ENCODE data around the gene CAST.
"Not testable (repeated sequence)": the region's sequence is repeated elsewhere in the genome, so short reads cannot be mapped to it uniquely, and the experiment has no call there.

CAST gene

GRCh38 chr5:96716007-96716406 is 53.8 kb downstream of the CAST start:
- no peak for DNase-seq

GRCh38 chr5:96716716-96717115 is 54.5 kb downstream of the CAST start:
- no peak for DNase-seq

DNA sequence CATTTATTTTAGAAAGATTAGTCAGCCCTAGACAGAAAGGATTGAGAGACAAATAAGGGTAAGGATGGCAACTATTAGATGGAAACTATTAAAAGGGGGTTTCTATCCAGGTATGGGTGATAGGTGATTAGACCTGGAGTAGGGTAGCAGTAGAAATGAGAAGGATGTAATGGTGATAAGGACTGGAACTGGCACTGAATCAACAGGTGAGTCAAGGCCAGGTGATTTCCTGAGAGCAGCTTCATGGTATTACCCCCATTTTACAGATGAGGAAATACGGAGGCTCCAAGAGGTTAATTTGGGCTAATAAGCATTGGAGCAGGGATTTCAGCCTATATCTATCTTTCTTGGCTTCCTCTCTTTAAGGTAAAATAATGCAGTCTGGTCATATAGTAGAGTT is 55.7 kb downstream of the CAST start:
- no peak for DNase-seq

DNA sequence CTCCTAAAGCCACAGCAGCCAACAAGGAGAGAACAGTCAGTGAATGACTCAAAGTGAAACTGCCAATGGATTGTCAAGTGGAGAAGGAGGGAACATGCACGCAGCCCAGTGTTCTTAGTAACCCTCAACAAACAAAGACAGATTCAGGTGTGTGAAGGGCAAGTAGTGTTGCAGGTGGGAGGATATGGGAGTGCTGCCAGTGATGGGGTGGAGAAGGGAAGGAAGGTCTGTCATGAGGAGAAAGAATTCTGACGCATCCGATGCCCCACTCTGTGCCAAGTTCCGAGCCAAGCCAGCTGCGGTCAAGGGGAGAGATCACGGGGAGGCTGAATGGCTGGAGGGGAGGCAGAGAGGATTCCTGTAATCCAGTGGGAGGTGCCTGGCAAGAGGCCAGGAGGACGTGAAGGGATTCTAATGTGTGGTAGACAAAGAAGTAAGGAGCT is 56.5 kb downstream of the CAST start:
- DNase-seq = no peak

- DNase-seq = no peak
Observed at GRCh38 chr5:96720408-96720807, 58.2 kb downstream of the CAST start.

- DNase-seq = no peak
Observed at GRCh38 chr5:96721351-96721977, 59.3 kb downstream of the CAST start.

GRCh38 chr5:96725257-96725656 is 63.1 kb downstream of the CAST start:
- DNase-seq = no peak

DNA sequence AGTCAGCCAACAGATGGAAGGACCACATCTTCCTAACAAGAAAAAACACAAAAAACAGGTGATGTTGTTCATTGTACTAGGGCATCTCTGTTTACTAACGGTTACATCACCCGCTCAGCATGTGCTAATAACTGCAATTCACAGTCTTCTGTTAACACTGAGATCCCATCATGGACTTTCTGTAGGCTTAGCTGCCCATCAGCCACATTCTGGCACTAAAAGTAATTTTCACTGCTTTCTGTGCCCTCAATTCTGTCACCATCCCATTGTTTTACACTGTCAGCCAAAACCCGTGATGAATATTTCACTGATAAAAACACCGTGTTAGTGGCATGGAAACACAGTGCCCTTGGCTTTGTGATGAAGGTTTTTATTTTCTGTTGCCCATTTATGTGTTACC is 64.6 kb downstream of the CAST start:
- DNase-seq = no peak

- no peak for DNase-seq
Observed at GRCh38 chr5:96729156-96729555, 67.0 kb downstream of the CAST start.

- no peak for DNase-seq
Observed at GRCh38 chr5:96730586-96730985, 68.4 kb downstream of the CAST start.

DNA sequence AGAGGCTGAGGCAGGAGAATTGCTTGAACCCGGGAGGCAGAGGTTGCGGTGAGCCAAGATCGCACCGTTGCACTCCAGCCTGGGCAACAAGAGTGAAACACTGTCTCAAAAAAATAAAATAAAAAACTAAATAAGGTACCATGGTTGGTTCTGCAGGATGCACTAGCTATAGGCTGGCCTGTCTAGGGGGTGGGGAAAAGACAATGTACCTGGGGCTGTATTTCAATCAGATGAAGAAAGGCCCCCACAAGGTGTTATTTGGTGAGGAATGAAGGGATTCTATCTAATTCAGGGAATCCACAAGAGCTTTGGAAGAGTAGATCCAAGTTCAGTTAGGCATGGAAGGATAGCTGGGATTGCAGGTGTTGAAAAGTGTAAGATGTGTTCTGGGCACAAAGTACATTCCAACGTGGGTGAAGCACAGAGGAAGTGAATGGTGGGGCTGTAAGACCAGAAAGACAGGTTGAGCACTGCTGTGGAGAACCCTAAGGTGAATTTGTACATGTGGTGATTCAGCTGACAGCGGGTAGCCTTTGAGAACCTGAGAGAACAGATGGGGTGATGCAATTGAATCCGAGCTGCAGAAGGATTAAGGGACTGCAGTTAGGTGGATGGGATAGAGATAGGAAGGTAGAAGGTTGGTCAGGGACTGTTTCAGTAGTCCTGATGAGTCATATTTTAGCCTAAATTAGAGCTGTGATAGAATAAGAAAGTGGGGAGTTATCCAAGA is 71.8 kb downstream of the CAST start:
- DNase-seq = no peak

DNA sequence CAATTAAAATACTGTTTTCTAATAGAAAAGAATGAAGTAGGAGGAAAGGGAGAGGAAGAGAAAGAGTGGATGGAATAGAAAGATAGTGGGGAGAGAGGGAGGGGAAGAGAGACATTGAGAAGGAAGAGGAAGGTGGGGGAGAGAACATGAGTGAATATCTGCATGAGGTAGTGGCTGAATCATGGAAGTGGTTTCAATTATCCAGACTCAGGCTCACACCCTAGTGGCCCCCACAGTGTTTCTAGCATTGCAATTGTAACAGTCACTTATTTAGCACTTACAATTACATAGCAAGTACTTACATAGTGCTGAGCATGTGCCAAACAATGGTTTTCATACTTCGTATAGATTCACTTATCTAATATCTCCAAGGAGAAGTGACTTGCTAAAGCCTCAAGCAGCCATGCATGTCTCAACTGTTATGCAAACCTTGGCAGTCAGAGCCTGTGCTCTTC is 72.7 kb downstream of the CAST start:
- no peak for DNase-seq

GRCh38 chr5:96736937-96737336 is 74.8 kb downstream of the CAST start:
- DNase-seq = no peak

DNA sequence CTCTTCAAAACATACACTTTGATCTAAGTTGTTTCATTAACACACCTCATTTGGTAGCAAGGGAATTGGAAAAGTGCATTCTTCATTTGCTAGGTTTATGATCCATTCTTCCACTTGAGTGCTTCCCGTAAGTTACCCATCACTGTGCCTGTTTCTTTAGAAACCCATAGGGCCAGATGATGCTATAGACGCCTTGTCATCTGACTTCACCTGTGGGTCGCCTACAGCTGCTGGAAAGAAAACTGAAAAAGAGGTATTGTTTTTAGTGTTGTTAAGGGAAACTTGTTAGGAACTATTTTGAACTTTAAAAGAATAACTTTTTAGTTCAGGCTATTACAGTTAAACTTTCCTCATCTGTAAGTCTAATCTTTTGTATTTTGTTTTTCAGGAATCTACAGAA is 78.9 kb downstream of the CAST start:
- DNase-seq = no peak

- DNase-seq = no peak
Observed at GRCh38 chr5:96741891-96742309, 79.7 kb downstream of the CAST start.

DNA sequence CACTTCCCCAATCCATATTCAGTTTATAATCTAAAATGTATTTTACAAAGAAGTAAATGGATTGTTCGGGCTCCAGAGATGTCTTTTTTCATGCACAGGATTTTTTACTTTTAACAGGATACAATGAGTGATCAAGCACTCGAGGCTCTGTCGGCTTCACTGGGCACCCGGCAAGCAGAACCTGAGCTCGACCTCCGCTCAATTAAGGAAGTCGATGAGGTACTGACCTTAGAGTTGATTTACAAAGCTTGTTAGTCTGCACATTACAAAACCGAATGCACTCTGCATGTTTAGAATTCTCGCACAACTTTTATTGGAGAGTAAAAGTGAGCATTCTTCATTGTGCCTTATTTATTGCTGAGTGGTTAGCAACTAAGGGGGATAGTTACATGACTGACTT is 80.4 kb downstream of the CAST start:
- no peak for DNase-seq

- no peak for DNase-seq
Observed at GRCh38 chr5:96743065-96743768, 81.0 kb downstream of the CAST start.

DNA sequence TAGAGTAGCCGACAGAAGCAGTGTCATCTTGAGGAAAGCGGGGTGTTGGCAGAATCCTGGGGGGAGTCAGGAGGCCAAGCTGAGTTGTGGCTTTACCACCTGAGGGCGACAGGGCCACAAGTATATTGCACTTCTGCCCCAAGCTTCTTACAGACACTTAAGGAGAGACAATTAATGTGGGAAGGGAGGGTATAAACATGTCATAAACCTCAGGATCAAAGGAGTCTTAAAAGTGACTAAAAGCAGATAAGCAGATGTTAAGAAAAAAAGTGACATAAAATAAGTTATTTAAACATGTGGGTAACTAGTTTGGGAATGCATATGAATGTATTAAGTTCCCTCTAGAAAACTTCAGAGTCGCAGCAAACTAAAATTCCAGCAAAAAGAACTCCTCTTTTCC is 81.6 kb downstream of the CAST start:
- no peak for DNase-seq

GRCh38 chr5:96744218-96744617 is 82.0 kb downstream of the CAST start:
- not testable (repeated sequence) for DNase-seq

- DNase-seq = no peak
Observed at GRCh38 chr5:96745025-96745424, 82.8 kb downstream of the CAST start.

DNA sequence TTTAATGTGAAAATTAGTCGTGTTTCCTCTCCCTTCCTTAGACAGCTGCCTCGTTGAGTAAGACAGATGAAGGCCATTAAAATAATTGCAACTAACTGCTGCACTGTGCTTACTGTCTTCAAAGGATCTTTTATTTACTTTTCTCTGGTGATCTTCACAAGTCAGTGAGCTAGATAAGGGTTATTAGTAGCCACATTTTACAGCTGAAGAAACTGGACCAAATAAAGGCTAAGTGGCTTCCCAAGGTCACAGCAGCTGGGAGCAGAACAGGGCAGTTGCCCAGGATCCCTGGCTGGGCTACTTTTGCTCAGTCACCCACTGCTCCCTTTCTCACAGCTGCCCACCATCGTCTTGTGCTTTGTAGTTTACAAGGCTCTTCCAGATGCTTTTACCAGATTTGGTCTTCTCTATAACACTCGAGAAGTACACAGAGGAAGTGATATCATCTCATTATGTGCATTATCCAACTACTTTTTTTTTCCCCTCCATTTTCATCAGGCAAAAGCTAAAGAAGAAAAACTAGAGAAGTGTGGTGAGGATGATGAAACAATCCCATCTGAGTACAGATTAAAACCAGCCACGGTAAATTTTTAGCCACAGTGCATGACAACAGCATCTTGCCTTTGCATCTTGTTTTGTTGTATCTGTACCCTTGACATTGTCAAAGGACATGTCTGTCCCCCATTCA is 83.8 kb downstream of the CAST start:
- DNase-seq = no peak

GRCh38 chr5:96747720-96748119 is 85.5 kb downstream of the CAST start:
- no peak for DNase-seq

DNA sequence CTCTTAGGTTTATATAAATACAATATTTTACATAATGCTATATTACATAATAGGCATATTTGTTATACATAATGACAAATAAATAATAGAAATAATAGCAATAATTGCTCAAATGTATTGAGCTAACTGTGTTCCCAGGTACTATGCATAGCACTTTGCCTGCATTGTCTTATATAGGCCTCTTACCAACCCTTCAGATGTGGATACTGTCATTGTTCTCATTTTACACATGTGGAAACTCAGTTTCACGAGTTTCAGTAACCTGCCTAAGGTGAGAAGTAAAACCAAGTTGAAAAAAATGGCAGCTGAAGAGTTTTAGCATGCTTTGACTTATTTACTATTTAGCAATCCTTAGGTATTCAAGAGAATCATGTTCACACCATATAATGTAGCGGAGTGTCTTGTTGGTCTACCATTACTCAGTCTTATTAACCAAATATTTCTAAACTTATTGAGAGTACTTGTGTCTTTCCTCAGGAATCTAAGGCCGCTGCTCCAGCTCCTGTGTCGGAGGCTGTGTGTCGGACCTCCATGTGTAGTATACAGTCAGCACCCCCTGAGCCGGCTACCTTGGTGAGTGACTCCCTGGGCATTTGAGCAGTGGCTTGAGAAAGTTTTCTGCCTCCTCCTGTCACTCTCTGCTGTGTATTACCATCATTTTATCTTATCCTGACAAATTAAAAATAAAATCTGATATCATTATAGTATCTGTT is 88.1 kb downstream of the CAST start:
- no peak for DNase-seq

Data from SHP77 treated with DMSO at 0.1 percent for 48 hours (cell line).